Measurements from ENCODE around the gene ATP5F1D. TPM values are rescaled to one million over a fixed set of nuclear protein-coding genes. Genes with fewer than 3 reads are reported as not detected.

Gene ATP5F1D
- total and polyA plus RNA-seq, 12 donors, result 15.6 to 1,534 (median 229) TPM

GRCh38 chr19:1275976-1276627 is 34.6 kb downstream of the ATP5F1D start:
- peak overlapping the region; percentile 3 to 99 (median 98) for H3K27ac ChIP-seq
- WGBS, 4 donors, result 10 to 44% (median 11%) methylated on average over 9 to 43 of the region's 43 CpGs
- H3K4me1 ChIP-seq (replicated peaks in 1 of 2), result peaks cover 33 to 51% of the 10 kb centered on the region in 2 donors
- peak overlapping the region in 2 of 4 donors; percentile 31 to 78 for H3K4me3 ChIP-seq
- peak in 1 of 7 donors; percentile 50 for DNase-seq
- no peaks in the 10 kb centered on the region for H3K27me3 ChIP-seq
- intact Hi-C loops (cut with DNase I), result loop anchor here in 1 of 2 donors (10.0 kb wide), 1 partner anchor 159 kb away; the partner anchor contains the start of gene RPS15
- H3K36me3 ChIP-seq (replicated peaks in 1 of 2), result peaks cover 0 to 58% of the 10 kb centered on the region in 2 donors
- TF ChIP-seq CTCF (IDR thresholded peaks at IDR 0.05) (no peak), POLR2A (IDR thresholded peaks at IDR 0.05) (no peak)
- H3K9me3 ChIP-seq (replicated peaks in 1 of 3), result no peaks in the 10 kb centered on the region

- H3K4me3 ChIP-seq, result peak overlapping the region in 1 of 4 donors; percentile 78
- intact Hi-C loops (cut with DNase I), result loop anchor here in 1 of 2 donors (10.0 kb wide), 1 partner anchor 158 kb away; the partner anchor contains the start of gene RPS15
Observed at GRCh38 chr19:1276628-1277022, 35.1 kb downstream of the ATP5F1D start.

GRCh38 chr19:1277061-1277460 is 35.5 kb downstream of the ATP5F1D start:
- H3K4me3 ChIP-seq, result no peak overlapping the region
- WGBS, 4 donors, result 88 to 97% (median 94%) methylated on average over 15 of the region's 15 CpGs
- peak overlapping the region in 1 of 5 donors; percentile 13 for H3K27ac ChIP-seq
- no peaks in the 10 kb centered on the region for H3K27me3 ChIP-seq
- H3K36me3 ChIP-seq (replicated peaks in 1 of 2), result peaks cover 0 to 48% of the 10 kb centered on the region in 2 donors
- no peaks in the 10 kb centered on the region for H3K9me3 ChIP-seq (replicated peaks in 1 of 3)
- intact Hi-C loops (cut with DNase I), result loop anchor here in 1 of 2 donors (10.0 kb wide), 1 partner anchor 158 kb away; the partner anchor contains the start of gene RPS15
- no peak for TF ChIP-seq POLR2A (IDR thresholded peaks at IDR 0.05)
- no peak for TF ChIP-seq CTCF (IDR thresholded peaks at IDR 0.05)
- DNase-seq, result peak in 3 of 7 donors; percentile 36 to 55 (median 45)
- peaks cover 25 to 41% of the 10 kb centered on the region in 2 donors for H3K4me1 ChIP-seq (replicated peaks in 1 of 2)

More at GRCh38 chr19:1276628-1277022, 35.1 kb downstream of the ATP5F1D start:
- 68 to 81% (median 74%) methylated on average over 10 of the region's 10 CpGs for WGBS, 4 donors
- TF ChIP-seq POLR2A (IDR thresholded peaks at IDR 0.05) (no peak), CTCF (IDR thresholded peaks at IDR 0.05) (no peak)
- peaks cover 28 to 46% of the 10 kb centered on the region in 2 donors for H3K4me1 ChIP-seq (replicated peaks in 1 of 2)
- DNase-seq, result peak in 4 of 7 donors; percentile 42 to 73 (median 48)
- peak overlapping the region in 3 of 5 donors; percentile 13 to 99 (median 98) for H3K27ac ChIP-seq
- no peaks in the 10 kb centered on the region for H3K9me3 ChIP-seq (replicated peaks in 1 of 3)
- no peaks in the 10 kb centered on the region for H3K27me3 ChIP-seq
- peaks cover 0 to 52% of the 10 kb centered on the region in 2 donors for H3K36me3 ChIP-seq (replicated peaks in 1 of 2)

- intact Hi-C loops (cut with DNase I), result loop anchor here in 1 of 2 donors (10.0 kb wide), 1 partner anchor 157 kb away; the partner anchor contains the start of gene RPS15
- Histone ChIP-seq H3K27me3 (peaks cover 3% of the 10 kb centered on the region), H3K36me3 (replicated peaks in 1 of 2) (peaks cover 0 to 38% of the 10 kb centered on the region in 2 donors), H3K27ac (no peak overlapping the region), H3K9me3 (replicated peaks in 1 of 3) (no peaks in the 10 kb centered on the region), H3K4me3 (no peak overlapping the region), H3K4me1 (replicated peaks in 1 of 2) (peaks cover 25 to 31% of the 10 kb centered on the region in 2 donors)
- WGBS, 4 donors, result 79 to 92% (median 89%) methylated on average over 2 to 12 of the region's 12 CpGs
- no peak for DNase-seq
- no peak for TF ChIP-seq POLR2A (IDR thresholded peaks at IDR 0.05)
- no peak for TF ChIP-seq CTCF (IDR thresholded peaks at IDR 0.05)
Observed at GRCh38 chr19:1278074-1278473, 36.5 kb downstream of the ATP5F1D start.

Data from adrenal gland (tissue), 12 donors.